DMS 273 (cell line): ENCODE data around the gene SH3BP1.

Experiments
- DNase-seq: peaks from one replicate; lab custom pipeline; 2025; ENCODE audit not compliant: unreplicated experiment; lab: John Stamatoyannopoulos, UW

SH3BP1 gene

DNA sequence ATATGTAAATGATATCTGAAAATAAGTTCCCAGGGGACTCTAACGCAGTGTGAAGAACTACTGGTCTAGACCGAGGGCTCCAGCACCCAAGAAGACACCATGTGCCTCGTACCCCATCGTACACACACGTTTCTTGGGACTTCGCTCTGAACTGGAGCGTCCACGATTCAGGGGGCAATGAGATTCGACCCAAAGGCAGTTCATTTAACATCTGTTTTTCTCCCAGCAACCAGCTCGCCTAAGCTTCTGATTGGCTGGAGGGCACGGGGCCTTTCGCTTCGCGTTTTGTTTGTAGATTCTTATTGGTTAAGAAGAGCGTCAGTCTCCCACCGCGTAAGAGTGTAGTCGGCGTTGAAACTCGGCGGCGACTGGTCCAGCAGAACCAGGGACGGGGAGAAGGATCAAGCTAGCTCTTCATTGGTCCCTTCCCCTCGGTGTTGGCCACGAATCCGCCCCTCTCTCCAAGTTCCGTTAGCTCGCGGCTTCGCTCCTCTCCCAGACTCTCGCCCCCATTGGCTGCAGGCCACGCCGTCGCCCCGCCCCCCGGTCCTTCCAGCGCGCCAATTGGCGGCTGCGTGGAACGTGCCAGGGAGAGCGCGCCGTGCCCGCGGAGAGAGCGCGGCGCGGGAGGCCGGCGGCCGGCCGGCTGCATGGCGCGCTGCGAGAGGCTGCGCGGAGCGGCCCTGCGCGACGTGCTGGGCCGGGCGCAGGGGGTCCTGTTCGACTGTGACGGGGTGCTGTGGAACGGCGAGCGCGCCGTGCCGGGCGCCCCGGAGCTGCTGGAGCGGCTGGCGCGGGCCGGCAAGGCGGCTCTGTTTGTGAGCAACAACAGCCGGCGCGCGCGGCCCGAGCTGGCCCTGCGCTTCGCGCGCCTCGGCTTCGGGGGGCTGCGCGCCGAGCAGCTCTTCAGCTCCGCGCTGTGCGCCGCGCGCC, 18.9 kb downstream of the SH3BP1 start, which contains the start of gene PDXP:
Gene PDXP (plus strand): TSS at position 591 of the 933 bp plus-strand sequence. CDS start 60 bp downstream, at position 651.
- peak; percentile 99 for DNase-seq

DNA sequence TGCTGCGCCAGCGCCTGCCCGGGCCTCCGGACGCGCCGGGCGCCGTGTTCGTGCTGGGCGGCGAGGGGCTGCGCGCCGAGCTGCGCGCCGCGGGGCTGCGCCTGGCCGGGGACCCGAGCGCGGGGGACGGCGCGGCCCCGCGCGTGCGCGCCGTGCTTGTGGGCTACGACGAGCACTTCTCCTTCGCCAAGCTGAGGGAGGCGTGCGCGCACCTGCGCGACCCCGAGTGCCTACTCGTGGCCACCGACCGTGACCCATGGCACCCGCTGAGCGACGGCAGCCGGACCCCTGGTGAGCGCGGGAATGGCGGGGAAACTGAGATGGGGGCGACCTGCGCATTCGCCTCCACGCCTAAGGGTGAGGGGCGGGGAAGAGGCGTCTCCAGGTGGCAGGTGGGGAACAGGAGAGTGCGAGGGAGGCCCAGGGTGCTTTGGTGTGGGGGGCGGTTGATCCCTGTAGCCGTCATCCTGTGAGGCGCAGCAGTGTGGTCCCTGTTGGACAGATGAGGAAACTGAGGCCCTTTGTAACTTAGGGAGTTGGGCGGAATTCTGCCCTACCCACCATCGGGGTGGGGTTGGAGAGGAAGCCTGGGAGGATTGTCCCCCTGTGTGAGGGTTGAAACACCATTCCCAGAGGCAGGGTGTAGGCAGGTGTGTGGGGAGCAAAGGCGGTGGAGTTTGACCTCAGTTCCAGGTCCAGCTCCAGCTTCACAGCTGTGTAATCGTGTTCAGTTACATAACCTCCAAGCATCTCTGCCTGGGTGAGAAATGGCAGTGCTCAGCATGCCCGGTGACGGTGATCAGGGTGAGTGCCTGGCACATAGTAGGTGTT, 19.8 kb downstream of the SH3BP1 start:
- no peak for DNase-seq

DNA sequence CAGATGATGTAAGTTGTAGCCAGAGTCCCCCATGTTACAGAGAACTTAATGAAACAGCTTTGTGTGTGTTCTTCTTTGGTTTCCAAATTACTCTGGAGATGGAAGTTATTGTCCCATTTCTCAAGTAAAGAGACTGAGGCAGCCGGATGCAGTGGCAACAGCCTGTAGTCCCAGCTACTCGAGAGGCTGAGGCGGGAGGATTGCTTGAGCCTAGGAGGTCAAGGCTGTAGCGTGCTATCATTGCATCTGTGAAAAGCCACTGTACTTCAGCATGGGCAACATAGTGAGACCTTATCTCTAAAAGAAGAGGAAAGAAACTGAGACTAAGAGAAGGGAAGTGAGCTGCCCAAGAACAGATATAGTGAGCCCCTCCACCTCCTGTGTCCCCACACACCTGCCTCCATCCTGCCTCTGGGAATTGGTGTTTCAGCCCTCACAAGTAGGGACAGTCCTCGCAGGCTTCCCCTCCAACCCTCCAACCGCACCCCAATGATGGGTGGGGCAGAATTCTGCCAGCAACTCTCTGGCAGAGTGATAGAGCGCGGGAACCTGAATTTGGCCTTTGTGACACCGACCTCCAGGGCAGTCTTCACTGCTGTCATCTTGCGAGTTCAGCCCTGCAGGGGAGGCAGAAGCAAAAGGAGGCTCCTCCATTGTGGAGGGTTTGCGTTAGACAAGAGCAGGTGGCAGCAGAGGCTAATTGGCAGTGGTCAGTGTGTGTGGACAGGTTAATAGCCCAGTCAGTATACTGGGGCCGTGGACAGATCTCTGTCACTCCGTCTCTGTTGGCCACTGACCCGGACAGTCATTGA, 20.6 kb downstream of the SH3BP1 start:
- no peak for DNase-seq

DNA sequence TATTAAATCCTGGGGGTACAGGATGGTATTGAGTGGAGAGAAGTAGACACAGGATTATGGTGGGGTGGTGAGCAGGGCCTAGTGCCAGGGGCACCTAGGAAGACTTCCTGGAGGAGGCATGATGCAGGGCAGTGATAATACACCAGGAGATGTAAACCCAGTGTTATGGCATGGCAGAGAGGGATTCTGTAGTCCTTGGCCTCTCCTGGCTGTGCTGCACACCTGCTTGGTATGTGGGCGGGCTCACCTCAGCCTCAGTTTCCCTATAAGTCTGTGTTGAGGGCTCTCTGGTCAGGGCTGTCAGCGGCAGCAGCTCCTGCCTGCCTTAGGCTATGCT, 21.2 kb downstream of the SH3BP1 start:
- no peak for DNase-seq

DNA sequence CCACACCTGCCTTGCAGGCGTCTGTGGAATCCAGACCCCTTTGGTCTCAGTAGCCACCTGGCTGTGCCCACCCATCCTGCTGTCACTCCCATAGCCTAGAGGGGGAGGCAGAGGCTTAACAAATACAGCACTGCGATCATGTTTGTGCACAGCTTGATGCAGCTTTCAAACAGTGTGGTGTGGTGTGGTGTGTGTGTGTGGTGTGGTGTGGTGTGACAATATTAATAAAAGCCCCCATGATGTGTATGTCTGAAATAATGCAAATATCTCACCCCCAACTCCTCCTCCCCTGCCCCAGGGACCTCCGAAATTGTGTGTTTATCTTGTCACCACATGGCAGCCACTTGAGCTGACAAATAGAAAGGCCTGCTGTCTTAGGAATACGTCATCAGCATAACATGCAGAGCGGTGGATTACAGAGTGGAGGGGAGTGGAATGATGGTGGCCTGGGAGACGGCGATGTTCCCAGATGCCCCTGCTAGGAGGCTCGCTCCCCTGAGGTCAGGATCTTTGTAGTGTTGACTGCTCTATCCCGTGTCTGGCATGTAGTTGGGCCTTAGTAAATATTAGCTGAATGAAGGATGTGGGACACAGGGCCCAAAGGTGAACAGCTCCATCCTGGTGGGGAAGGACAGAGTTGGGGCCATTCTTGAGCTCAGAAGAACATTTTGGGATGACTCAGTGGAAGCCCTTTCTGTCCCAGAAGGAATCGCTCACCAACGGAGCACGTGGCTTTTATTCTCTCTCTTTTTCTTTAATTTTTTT, 21.9 kb downstream of the SH3BP1 start:
- peak; percentile 81 for DNase-seq

DNA sequence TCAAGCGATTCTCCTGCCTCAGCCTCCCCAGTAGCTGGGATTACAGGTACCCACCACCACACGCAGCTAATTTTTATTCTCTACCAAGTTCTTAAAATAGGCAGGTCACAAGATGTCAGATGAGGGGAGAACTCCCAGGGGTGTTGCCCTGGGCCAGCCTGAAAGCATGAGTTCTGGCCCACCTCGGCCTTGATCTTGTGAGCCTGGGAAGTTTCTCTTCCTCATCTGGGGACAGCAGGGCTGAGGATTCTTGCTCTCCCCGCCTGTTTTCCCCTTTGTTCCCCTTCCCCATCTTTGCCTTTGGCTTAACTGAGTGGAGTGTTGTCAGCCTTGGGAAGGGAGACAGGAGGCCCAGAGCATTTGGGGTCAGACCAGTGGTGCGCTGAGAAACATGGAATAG, 22.6 kb downstream of the SH3BP1 start:
- DNase-seq: no peak

DNA sequence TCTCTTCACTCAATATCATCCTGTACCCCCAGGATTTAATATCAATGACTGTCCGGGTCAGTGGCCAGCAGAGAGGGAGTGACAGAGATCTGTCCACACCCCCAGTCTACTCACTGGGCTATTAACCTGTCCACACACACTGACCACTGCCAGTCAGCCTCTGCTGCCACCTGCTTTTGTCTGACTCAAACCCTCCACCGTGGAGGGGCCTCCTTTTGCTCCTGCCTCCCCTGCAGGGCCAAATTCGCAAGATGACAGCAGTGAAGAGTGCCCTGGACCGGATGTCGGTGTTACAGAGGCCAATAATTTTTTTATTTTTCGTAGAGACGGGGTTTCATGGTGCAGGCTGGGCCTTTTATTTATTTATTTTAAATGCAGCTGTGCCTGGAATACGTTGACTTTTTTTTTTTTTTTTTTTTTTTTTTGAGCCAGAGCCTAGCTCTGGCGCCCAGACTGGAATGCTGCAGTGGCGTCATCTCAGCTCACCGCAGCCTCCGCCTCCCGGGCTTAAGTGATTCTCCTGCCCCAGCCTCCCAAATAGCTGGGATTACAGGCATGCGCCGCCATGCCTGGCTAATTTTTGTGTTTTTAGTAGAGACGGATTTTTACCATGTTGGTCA, 24.2 kb downstream of the SH3BP1 start:
- DNase-seq: no peak

DNA sequence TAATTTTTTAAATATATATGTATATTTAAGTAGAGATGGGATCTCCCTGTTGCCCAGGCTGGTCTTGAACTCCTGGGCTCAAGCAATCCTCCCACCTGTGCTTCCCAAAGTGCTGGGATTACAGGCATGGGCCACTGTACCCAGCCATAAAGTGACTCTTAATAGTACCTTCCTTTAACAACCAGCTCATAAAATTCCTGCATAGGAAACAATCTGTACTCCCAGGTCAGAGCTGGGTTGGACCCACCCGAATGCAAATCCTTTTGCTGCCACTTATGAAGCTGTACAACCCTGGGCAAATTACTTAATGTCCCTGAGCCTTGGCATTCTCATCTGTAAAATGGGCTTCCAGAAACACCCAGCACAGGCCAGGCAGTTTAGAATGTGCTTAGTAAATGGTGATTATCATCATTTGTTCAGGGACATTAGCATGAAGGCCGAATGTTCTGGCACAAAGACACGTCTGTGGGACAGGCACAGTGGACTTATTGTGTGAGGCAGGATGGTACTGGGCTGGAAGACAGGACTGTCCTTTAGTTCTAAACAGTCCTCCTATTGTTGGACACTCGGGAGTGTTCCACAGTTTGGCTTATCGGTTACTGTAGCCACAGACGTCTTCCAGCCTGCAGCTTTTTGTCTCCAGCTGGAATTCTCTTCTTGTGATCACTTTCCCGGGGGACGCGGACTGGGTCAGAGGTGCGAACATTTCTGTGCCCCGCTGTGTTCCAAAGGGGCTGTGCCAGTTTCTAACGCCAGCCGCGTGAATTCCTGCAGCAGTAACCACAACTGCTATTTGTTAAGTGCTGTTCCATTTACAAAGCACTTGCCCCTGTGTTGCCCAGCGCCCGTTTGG, 25.0 kb downstream of the SH3BP1 start:
- no peak for DNase-seq

DNA sequence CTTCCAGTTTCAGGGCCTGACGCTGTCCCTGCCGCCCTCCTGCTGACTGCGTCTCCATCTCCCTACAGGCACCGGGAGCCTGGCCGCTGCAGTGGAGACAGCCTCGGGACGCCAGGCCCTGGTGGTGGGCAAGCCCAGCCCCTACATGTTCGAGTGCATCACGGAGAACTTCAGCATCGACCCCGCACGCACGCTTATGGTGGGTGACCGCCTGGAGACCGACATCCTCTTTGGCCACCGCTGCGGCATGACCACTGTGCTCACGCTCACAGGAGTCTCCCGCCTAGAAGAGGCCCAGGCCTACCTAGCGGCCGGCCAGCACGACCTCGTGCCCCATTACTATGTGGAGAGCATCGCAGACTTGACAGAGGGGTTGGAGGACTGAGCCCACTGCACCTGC, 26.0 kb downstream of the SH3BP1 start:
- no peak for DNase-seq

DNA sequence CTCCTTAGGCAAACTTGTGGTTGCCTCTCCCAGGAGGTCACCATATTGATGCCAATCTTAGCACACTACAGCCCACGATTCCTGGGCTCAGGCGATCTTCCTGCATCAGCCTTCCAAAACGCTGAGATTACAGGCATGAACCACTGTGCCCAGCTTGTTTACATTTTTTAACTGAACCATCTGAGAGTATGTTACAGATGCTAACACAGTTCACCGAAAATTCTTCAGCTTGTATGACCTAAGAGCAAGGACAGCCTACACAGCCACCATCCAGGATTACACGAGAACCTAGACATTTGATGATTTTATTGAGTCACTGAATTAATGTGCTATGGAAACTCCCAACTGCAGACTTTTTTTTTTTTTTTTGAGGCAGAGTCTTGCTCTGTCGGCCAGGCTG, 30.1 kb downstream of the SH3BP1 start:
- no peak for DNase-seq

DNA sequence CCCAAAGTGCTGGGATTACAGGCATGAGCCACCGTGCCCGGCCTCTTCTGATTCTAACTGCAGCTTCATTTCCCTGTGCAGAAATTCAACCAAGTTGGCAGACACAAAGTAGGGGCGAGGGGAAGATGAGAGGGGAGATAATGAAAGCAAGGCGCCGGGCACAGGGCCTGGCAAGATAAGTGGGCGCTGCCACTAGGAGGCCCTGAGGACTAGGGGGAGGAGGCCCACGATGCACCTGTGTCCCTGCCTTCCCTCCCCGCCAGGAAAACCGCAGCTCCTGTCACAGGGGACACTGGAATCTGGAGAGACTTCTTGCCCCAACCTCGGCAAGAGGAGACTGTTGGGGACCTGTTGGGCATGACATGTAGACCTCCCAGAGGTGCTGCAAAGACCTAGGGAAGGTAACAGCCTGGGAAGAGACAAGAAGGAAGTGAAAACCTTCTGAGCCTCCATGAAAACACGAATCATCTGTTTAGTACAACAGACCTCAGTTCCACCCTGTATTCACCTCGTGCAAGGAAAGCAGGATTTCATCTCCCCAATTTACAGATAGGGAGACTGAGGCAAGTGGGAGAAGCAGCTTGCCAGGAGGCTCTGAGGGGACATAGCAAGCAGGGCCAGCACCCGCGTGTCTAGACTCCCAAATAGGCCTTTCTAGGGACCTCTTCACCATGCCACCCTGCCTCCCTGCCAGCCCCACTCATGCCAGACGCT, 32.9 kb downstream of the SH3BP1 start:
- no peak for DNase-seq

DNA sequence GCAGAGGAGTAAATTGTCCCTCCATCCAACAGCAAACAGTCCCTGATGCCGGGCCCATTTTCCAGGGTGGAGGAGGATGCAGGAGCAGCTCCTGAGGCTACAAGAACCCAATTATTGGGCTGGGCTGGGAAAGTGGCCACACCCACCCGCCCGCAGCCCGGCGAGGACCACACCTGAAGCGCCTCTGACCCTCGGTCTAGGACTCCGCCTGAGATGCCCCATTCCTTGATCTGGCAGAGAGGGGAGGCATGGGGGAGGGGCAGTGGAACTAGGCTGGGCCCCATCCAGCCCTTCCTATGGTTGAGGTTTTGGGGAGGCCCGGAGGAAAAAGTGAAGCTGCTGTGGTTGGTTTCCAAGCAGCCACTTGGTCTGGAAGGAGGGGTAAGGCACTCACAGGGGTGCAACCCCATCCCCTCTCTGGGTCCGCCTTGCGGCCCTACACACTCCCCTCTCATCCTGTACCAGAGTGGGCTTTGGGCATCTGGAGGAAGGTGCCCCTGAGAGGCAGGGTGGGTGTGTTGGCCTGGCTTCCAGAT, 33.5 kb downstream of the SH3BP1 start:
- no peak for DNase-seq

DNA sequence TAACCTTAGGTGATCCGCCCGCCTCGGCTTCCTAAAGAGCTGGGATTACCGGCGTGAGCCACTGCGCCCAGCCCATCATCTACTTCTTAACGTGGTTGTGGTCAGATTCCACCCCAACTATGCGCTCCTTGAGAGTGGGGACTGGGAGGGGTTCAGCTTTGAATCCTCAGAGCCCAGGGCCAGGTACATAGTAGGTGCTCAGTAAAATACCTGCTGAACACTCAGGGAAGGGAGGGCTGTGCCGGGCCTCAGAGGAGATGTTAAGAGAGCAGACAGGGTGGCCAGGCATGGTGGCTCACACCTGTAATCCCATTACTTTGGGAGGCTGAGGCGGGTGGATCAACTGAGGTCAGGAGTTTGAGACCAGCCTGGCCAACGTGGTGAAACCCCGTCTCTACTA, 34.8 kb downstream of the SH3BP1 start:
- DNase-seq: no peak

DNA sequence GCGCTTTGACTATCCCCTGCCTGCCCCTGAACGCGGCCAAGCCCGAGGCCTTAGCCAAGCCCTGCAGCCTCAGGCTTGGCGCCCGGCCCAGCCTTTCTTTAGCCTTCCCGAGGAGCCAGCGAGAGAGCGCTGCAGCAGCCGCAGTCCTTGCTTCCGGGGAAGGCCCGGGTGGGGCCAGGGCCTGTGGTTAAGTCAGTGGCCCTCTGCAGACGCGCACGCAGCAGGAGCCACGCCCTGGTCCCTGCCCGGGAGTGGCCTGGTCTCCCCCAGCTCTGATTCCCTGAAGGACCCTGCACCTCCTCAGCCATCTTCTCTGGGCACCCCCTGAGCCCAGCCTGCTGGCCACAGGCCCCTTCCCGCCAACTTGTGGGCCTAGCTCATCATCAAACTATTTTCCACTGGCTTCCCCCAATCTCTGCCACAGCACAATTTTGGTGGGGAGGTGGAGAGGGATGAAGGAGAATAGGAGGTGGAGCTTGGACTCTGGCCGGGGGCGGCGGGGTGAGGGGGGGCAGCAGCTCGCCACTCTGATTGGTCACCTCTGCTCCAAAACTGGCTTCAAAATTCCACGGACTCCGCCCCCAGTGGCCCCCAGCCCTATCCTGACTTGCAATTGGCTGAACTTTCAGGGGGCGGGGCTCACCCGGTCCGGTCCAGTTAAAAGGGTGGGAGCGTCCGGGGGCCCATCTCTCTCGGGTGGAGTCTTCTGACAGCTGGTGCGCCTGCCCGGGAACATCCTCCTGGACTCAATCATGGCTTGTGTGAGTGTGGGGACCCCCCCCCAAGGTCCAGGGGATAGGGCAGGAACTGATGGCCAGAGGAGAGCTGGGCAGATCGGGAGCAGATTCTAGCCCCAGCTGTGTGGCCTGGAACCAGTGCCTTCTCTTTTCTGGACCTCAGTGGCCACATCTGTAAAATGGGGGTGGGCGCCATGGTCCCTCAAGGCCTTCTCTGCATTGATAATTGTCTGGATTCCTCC, 35.8 kb downstream of the SH3BP1 start, which contains the start of gene LGALS1:
Gene LGALS1 (plus strand): TSS at position 686 of the 979 bp plus-strand sequence. CDS start 67 bp downstream, at position 753.
- peak; percentile 91 for DNase-seq

DNA sequence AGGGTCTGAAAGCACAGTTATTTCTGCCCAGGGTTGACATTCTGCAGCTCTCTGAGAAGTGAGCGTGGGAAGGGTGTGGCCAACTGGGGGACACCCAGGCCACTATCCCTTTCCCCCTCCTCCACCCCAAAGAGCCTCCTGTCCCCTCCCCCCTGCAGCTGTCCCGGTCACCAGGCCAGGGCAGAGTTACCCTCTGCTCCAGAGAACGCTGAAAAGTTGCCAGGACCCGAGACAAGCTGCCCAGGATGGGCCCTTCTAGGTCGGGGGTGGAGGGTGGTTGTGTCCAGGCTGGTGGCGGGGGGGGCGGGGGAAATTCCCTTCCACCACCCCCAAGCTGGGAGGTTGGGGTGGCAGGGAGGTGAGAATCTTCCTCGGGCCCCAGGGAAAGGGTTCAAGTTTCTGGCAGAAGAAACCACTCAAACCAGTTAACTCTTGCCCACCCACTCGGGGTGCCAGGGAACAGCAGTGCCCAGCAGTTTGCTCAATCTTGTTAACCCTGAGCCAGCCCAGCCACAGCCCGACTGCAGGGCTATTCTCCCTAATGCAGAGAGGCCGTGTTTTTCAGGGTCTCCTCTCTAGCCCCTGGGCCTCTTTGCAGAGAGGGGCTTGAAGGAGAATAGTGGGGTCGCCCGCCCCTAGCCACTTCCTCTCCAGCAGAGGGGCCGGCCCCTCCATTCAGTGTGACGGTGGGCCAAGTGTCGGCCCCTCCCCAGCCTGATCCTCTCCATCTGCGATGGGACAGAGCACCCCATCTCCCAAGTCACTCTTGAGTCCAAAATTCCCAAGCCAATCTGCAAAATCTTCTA, 36.7 kb downstream of the SH3BP1 start:
- DNase-seq: peak; percentile 26
